A673 (cell line): ENCODE results near the gene GABRP.

Source experiments
- EZH2 ChIP-seq: fragments of 200-600 bp; sonication (generic); IDR thresholded peaks from 2 replicates; pipeline ENCODE4 v1.6.1; 2017; ENCODE audit warnings: borderline replicate concordance, low read depth, mild to moderate bottlenecking, mixed read lengths, antibody characterized with exemption, low read length; ENCODE audit not compliant: poor library complexity, severe bottlenecking
- TF ChIP-seq, protein P1 (sequence below): fragments of 300-800, 200-600 bp; sonication (generic); conservative IDR thresholded peaks from 2 replicates; pipeline ENCODE4 v1.5.1; 2017; ENCODE audit warnings: low read depth, mild to moderate bottlenecking, antibody characterized with exemption, low read length, moderate library complexity, mixed read lengths

DNA sequence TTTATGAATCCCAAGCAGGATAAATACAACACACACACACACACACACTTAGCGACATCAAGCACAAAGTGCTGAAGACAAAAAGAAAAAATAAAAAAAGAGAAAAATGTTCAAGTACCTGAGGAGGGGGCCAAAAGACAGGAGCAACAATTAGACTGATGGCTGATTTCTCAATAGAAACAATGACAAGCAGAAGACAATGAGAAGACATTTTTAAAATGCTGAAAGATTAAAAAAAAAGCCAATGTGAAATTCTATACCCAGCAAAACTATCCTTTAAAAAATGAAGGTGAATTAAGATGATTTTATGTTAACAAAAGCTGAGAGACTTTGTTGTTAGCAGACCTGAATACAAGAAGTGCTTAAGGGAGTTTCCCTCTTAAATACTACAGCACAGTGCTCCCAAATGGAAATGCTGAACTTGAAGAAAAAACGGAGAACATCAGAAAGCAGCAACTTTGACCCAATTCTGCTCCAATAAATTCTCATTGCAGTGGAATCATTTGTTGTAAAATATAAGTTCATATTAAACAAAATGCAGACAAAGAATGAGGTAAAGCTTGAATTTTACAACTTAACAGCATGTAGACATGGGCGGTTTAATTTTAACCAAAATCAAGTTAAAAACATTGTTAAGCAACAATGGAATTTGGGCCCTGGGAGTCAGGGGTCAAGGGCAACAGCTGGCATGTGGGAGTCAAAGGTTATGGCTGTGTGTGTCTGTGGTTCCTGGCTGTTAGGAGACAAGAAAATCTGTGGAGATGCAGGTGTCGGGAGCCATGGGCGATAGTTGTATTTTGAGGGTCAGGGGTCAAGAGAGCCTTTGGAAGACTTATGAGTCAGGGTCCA lies 77.5 kb downstream of the GABRP start:
- TF ChIP-seq, protein P1, sequence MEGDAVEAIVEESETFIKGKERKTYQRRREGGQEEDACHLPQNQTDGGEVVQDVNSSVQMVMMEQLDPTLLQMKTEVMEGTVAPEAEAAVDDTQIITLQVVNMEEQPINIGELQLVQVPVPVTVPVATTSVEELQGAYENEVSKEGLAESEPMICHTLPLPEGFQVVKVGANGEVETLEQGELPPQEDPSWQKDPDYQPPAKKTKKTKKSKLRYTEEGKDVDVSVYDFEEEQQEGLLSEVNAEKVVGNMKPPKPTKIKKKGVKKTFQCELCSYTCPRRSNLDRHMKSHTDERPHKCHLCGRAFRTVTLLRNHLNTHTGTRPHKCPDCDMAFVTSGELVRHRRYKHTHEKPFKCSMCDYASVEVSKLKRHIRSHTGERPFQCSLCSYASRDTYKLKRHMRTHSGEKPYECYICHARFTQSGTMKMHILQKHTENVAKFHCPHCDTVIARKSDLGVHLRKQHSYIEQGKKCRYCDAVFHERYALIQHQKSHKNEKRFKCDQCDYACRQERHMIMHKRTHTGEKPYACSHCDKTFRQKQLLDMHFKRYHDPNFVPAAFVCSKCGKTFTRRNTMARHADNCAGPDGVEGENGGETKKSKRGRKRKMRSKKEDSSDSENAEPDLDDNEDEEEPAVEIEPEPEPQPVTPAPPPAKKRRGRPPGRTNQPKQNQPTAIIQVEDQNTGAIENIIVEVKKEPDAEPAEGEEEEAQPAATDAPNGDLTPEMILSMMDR: no peak
- no peak for TF ChIP-seq EZH2
